MM.1S (cell line): ENCODE measurements around the gene NOD2.
A peak's percentile ranks its signal among the peaks of the same experiment; 100 is the strongest.

Experiments
- DNase-seq: peaks from one replicate; pipeline ENCODE4 v3.0.0-alpha.2; 2015
- H2AFZ ChIP-seq: fragments of 300-600 bp; sonication (generic); 2 replicates; pipeline ENCODE4 v1.6.0; 2016; ENCODE audit warnings: antibody characterized with exemption, low read length
- H3F3A ChIP-seq: fragments of 300-600 bp; sonication (generic); 2 replicates; pipeline ENCODE4 v1.6.1; 2016; ENCODE audit warnings: mild to moderate bottlenecking, antibody characterized with exemption, low read length, moderate library complexity, mixed read lengths; ENCODE audit not compliant: insufficient read depth
- H3K27ac ChIP-seq: fragments of 300-600 bp; sonication (generic); 2 replicates; pipeline ENCODE4 v1.5.1; 2016; ENCODE audit warnings: mild to moderate bottlenecking, low read length
- H3K27me3 ChIP-seq: fragments of 300-600 bp; sonication (generic); replicated peaks from 2 replicates; pipeline ENCODE4 v1.6.0; 2016; ENCODE audit warnings: low read length; ENCODE audit not compliant: insufficient read depth
- H3K36me3 ChIP-seq: fragments of 300-600 bp; sonication (generic); replicated peaks from 2 replicates; pipeline ENCODE4 v1.6.1; 2016; ENCODE audit warnings: mild to moderate bottlenecking, low read length, mixed read lengths; ENCODE audit not compliant: insufficient read depth
- H3K4me1 ChIP-seq: fragments of 300-600 bp; sonication (generic); 2 replicates; pipeline ENCODE4 v1.6.1; 2016; ENCODE audit warnings: low read length, mixed read lengths
- H3K4me2 ChIP-seq: fragments of 300-600 bp; sonication (generic); 2 replicates; pipeline ENCODE4 v1.6.0; 2016; ENCODE audit warnings: low read depth, low read length
- H3K4me3 ChIP-seq: fragments of 300-600 bp; sonication (generic); 2 replicates; pipeline ENCODE4 v1.5.1; 2016; ENCODE audit warnings: low read length, mixed read lengths
- H3K79me2 ChIP-seq: fragments of 300-600 bp; sonication (generic); 2 replicates; pipeline ENCODE4 v1.6.1; 2016; ENCODE audit warnings: mixed run types, low read length, mixed read lengths
- H3K9ac ChIP-seq: fragments of 300-600 bp; sonication (generic); 2 replicates; pipeline ENCODE4 v1.6.1; 2016; ENCODE audit warnings: low read length, mixed read lengths
- H3K9me2 ChIP-seq: fragments of 300-600 bp; sonication (generic); replicated peaks from 2 replicates; pipeline ENCODE4 v1.6.1; 2016; ENCODE audit warnings: mild to moderate bottlenecking, low read length, mixed read lengths; ENCODE audit not compliant: insufficient read depth
- H3K9me3 ChIP-seq: fragments of 300-600 bp; sonication (generic); replicated peaks from 2 replicates; pipeline ENCODE4 v1.6.1; 2016; ENCODE audit warnings: mild to moderate bottlenecking, low read length, mixed read lengths; ENCODE audit not compliant: insufficient read depth
- H4K20me1 ChIP-seq: fragments of 300-600 bp; sonication (generic); 2 replicates; pipeline ENCODE4 v1.6.1; 2016; ENCODE audit warnings: mild to moderate bottlenecking, low read length, moderate library complexity, mixed read lengths; ENCODE audit not compliant: insufficient read depth
- CTCF ChIP-seq: fragments of 300-600 bp; sonication (generic); IDR thresholded peaks from 2 replicates; pipeline ENCODE4 v1.5.1; 2016; ENCODE audit warnings: antibody characterized with exemption, low read length, mixed read lengths
- EZH2 ChIP-seq: fragments of 300-600 bp; sonication (generic); optimal IDR thresholded peaks from 2 replicates; pipeline ENCODE3; 2017; ENCODE audit warnings: low read depth, mild to moderate bottlenecking, antibody characterized with exemption, low read length, mixed read lengths
- EZH2phosphoT487 ChIP-seq: fragments of 300-600 bp; sonication (generic); IDR thresholded peaks from 2 replicates; pipeline ENCODE4 v1.6.1; 2018; ENCODE audit warnings: antibody characterized with exemption, low read length

Gene NOD2

GRCh38 chr16:50745940-50746339 is 52.5 kb downstream of the NOD2 start:
- Histone ChIP-seq H3K9me3 (no peaks in the 10 kb centered on the region), H3K27me3 (no peaks in the 10 kb centered on the region), H3K4me1 (peaks cover 23% of the 10 kb centered on the region), H3K4me2 (no peak overlapping the region), H3K4me3 (no peak overlapping the region), H3K27ac (no peak overlapping the region), H3K36me3 (peaks cover 5% of the 10 kb centered on the region; the same call in 1 of the 2 replicates), H4K20me1 (no peaks in the 10 kb centered on the region), H2AFZ (no peak overlapping the region), H3F3A (0 out of 2 replicates have a peak, but pooled peaks cover 6% of the 10 kb centered on the region), H3K79me2 (peaks cover 63% of the 10 kb centered on the region), H3K9me2 (no peaks in the 10 kb centered on the region), H3K9ac (no peak overlapping the region)
- no peak for DNase-seq
- TF ChIP-seq EZH2phosphoT487 (no peak), CTCF (no peak), EZH2 (no peak)

GRCh38 chr16:50747207-50747956 is 54.0 kb downstream of the NOD2 start:
- Histone ChIP-seq H3K9ac (no peak overlapping the region), H3K4me2 (peak overlapping the region; percentile 30; the same call in 1 of the 2 replicates)

GRCh38 chr16:50751528-50751927 is 58.1 kb downstream of the NOD2 start:
- Histone ChIP-seq H3F3A (0 out of 2 replicates have a peak, but pooled peaks cover 6% of the 10 kb centered on the region), H3K9me2 (no peaks in the 10 kb centered on the region), H3K27ac (no peak overlapping the region), H2AFZ (no peak overlapping the region), H3K9ac (no peak overlapping the region), H3K79me2 (peaks cover 45% of the 10 kb centered on the region), H3K27me3 (no peaks in the 10 kb centered on the region), H3K4me2 (no peak overlapping the region), H3K9me3 (no peaks in the 10 kb centered on the region), H3K4me3 (no peak overlapping the region), H3K36me3 (peaks cover 5% of the 10 kb centered on the region), H4K20me1 (no peaks in the 10 kb centered on the region; the same call in 1 of the 2 replicates), H3K4me1 (peaks cover 8% of the 10 kb centered on the region)
- TF ChIP-seq CTCF (no peak), EZH2 (no peak), EZH2phosphoT487 (no peak)
- no peak for DNase-seq

More at GRCh38 chr16:50747207-50747956, 54.0 kb downstream of the NOD2 start:
- Histone ChIP-seq H4K20me1 (no peaks in the 10 kb centered on the region), H3K4me1 (peaks cover 20% of the 10 kb centered on the region), H3K27ac (no peak overlapping the region), H3K9me3 (no peaks in the 10 kb centered on the region), H2AFZ (no peak overlapping the region), H3K27me3 (no peaks in the 10 kb centered on the region), H3K9me2 (no peaks in the 10 kb centered on the region), H3K4me3 (no peak overlapping the region), H3K79me2 (peaks cover 62% of the 10 kb centered on the region), H3F3A (0 out of 2 replicates have a peak, but pooled peaks cover 6% of the 10 kb centered on the region), H3K36me3 (peaks cover 5% of the 10 kb centered on the region; the same call in 1 of the 2 replicates)
- DNase-seq: peak; percentile 53
- TF ChIP-seq CTCF: peak; percentile 62
- TF ChIP-seq EZH2phosphoT487: no peak
